GM12878 (cell line): ENCODE measurements around the gene DIPK1A.

ENCODE experiments used
- GABPA ChIP-seq: IDR thresholded peaks from 2 replicates; pipeline ENCODE4 v1.6.1; 2014; ENCODE audit warnings: antibody characterized with exemption, low read depth, mild to moderate bottlenecking, inconsistent platforms
- GATAD2B ChIP-seq: fragments of 450-650 bp; conservative IDR thresholded peaks from 2 replicates; pipeline ENCODE4 v1.6.1; 2017; ENCODE audit warnings: low read depth, mild to moderate bottlenecking, moderate library complexity
- HDAC2 ChIP-seq: fragments of 200-600 bp; sonication (generic); IDR thresholded peaks from 2 replicates; pipeline ENCODE4 v1.6.1; 2017
- JUNB ChIP-seq: IDR thresholded peaks from 2 replicates; pipeline ENCODE4 v1.6.1; 2016; ENCODE audit warnings: antibody characterized with exemption, mild to moderate bottlenecking
- JUND ChIP-seq: IDR thresholded peaks from 2 replicates; pipeline ENCODE4 v1.6.1; 2012; ENCODE audit warnings: low read depth, mild to moderate bottlenecking, low read length, improper control_type of control experiment, moderate library complexity
- LARP7 ChIP-seq: fragments of 450-650 bp; IDR thresholded peaks from 2 replicates; pipeline ENCODE4 v1.6.1; 2017; ENCODE audit warnings: mild to moderate bottlenecking
- MTA3 ChIP-seq: IDR thresholded peaks from 2 replicates; pipeline ENCODE4 v1.6.1; 2012; ENCODE audit warnings: low read length, inconsistent platforms, borderline replicate concordance
- POLR2A ChIP-seq: IDR thresholded peaks from 2 replicates; pipeline ENCODE4 v1.6.1; 2011; ENCODE audit warnings: low read depth, mild to moderate bottlenecking, low read length
- POU2F2 ChIP-seq: IDR thresholded peaks from 3 replicates; pipeline ENCODE4 v1.6.1; 2011; ENCODE audit warnings: low read depth, mild to moderate bottlenecking, low read length, borderline replicate concordance
- RAD21 ChIP-seq: IDR thresholded peaks from 2 replicates; pipeline ENCODE4 v1.6.1; 2011; ENCODE audit warnings: mild to moderate bottlenecking, low read depth, low read length, moderate library complexity; ENCODE audit not compliant: insufficient read depth
- SIN3A ChIP-seq: IDR thresholded peaks from 2 replicates; pipeline ENCODE4 v1.6.1; 2012; ENCODE audit warnings: low read depth, low read length, improper control_type of control experiment
- SP1 ChIP-seq: IDR thresholded peaks from one replicate; pipeline ENCODE4 v1.6.1; 2011; ENCODE audit warnings: low read depth, low read length
- TF ChIP-seq, protein P1 (sequence below), 3 experiments: IDR thresholded peaks in 2 of 3; conservative IDR thresholded peaks in 1 of 3; 2 replicates each; pipeline ENCODE4 v1.5.1; 2011; ENCODE audit warnings: low read depth in 3 of 3, low read length in 3 of 3, mild to moderate bottlenecking in 3 of 3, control low read depth in 2 of 3, moderate library complexity in 2 of 3, inconsistent platforms in 1 of 3, mixed read lengths in 1 of 3; ENCODE audit not compliant: control insufficient read depth in 2 of 3, insufficient read depth in 1 of 3; ENCODE audit errors: extremely low read depth in 1 of 3
- TF ChIP-seq, protein P2 (sequence below): IDR thresholded peaks from 2 replicates; pipeline ENCODE4 v1.6.1; 2012; ENCODE audit warnings: low read depth, low read length, improper control_type of control experiment

DNA sequence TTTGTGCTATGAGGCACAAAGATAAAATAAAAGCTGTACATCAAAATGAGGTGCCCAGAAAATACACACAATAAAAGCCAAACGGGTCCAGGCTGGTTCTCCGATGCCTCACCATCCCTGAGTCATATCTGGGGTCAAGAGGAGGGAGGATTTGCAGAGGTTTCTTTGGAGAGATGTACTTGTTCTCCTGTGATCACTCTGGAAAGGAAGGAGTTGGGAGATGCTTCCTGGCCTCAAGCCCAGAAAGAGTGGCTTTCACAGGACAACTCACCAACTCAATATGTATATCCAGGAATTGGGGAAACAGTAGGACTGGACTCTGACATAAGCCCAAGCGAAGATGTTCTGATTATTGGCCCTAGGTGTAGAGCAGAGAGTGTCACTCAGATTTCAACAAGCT lies 51.9 kb downstream of the DIPK1A start:
- TF ChIP-seq, protein P1, sequence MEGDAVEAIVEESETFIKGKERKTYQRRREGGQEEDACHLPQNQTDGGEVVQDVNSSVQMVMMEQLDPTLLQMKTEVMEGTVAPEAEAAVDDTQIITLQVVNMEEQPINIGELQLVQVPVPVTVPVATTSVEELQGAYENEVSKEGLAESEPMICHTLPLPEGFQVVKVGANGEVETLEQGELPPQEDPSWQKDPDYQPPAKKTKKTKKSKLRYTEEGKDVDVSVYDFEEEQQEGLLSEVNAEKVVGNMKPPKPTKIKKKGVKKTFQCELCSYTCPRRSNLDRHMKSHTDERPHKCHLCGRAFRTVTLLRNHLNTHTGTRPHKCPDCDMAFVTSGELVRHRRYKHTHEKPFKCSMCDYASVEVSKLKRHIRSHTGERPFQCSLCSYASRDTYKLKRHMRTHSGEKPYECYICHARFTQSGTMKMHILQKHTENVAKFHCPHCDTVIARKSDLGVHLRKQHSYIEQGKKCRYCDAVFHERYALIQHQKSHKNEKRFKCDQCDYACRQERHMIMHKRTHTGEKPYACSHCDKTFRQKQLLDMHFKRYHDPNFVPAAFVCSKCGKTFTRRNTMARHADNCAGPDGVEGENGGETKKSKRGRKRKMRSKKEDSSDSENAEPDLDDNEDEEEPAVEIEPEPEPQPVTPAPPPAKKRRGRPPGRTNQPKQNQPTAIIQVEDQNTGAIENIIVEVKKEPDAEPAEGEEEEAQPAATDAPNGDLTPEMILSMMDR (IDR thresholded peaks at IDR 0.05 in 2 of 3, conservative IDR thresholded peaks at IDR 0.05 in 1 of 3; ENCODE audit: control insufficient read depth in 2 of 3, extremely low read depth in 1 of 3, insufficient read depth in 1 of 3, low read depth in 3 of 3, low read length in 3 of 3) = no peak
- TF ChIP-seq POLR2A (no peak), RAD21 (no peak), SIN3A (no peak), HDAC2 (no peak), SP1 (no peak), GABPA (no peak), GATAD2B (no peak), LARP7 (no peak), JUND (no peak), JUNB (no peak), MTA3 (no peak), POU2F2 (no peak)
- TF ChIP-seq, protein P2, sequence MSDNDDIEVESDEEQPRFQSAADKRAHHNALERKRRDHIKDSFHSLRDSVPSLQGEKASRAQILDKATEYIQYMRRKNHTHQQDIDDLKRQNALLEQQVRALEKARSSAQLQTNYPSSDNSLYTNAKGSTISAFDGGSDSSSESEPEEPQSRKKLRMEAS = no peak
